Measurements from ENCODE around the gene SLC1A6.
"Not testable (repeated sequence)": the region's sequence is repeated elsewhere in the genome, so short reads cannot be mapped to it uniquely, and the experiment has no call there.

Gene SLC1A6

DNA sequence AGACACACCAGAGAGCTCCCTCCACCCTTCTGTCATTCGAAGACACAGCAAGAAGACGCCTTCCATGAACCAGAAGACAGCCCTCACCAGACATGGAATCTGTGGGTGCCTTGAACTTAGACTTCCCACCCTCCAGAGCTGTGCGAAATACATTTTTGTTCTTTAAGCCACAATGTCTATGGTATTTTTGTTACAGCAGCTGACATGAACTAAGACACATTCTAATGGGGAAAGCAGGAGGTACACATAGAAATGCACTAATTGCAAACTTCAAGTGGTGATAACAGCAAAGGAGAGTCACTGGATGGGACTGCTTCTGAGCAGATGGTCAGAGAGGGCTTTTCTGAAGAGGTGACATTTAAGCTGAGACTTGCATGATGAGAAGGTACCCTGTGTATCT lies 22.2 kb downstream of the SLC1A6 start:
- DNase-seq (ENCODE audit: low read depth) = no peak

- DNase-seq (ENCODE audit: low read depth) = no peak
These were observed 25.5 kb downstream of the SLC1A6 start for GRCh38 chr19:14954071-14954655.

DNA sequence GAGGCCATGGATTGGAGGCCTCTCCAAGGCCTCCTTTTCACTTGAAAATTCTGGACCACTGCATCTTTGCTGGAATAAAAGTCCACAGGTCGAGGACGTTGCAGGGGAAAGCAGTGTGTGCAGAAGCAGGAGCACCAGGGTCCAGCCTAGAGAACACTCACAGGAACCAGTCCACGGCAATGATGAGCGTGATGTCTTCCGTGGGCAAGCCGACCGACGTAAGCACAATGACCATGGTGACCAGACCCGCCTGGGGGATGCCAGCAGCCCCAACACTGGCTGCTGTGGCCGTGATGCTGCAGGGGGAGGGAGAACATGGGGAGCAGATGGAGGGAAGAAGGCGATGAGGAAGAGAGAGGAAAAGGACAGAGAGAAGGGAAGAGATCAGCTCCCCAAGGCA lies 26.9 kb downstream of the SLC1A6 start:
- no peak for DNase-seq (ENCODE audit: low read depth)

DNA sequence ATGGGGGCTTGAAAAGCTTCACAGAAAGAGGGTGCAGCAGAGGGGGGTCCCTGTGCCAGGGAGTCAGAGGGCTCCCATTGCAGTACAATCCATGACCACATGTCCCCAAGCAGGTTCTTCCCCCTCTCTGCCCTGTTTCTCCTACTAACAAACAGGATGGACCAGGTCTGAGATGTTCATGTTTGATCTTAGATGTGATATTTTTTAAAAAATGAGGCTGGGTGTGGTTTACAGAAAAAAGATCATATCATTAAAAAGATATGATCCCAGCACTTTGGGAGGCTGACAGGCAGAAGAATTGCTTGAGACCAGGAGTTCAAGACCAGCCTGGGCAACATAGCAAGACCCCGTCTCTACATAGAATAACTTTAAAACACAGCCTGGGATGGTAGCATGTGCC lies 29.2 kb downstream of the SLC1A6 start:
- no peak for DNase-seq (ENCODE audit: low read depth)

- no peak for DNase-seq (ENCODE audit: low read depth)
These were observed 29.8 kb downstream of the SLC1A6 start for GRCh38 chr19:14949876-14950275.

GRCh38 chr19:14949413-14949812 lies 30.3 kb downstream of the SLC1A6 start:
- not testable (repeated sequence) for DNase-seq (ENCODE audit: low read depth)

GRCh38 chr19:14944456-14944855 lies 35.2 kb downstream of the SLC1A6 start:
- no peak for DNase-seq (ENCODE audit: low read depth)

DNA sequence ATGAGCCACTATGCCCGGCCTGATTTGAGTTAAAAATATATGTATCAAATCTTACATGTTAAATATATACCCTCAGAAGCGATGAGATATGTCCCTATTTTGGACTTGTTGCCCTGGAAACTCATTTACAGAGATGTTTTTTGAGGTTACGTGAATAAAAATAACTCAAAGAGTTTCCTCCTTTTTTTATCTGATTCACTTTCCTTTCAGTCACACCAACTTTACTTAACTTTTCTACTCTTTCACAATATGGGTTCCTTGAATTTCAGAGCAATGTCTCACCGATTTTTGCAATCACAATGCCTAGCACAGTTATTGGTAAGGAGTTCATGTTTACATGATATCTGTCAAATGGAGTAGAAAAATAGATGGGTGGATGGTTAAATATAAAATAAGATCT lies 36.1 kb downstream of the SLC1A6 start:
- peak; percentile 93 for DNase-seq (ENCODE audit: low read depth)

GRCh38 chr19:14941189-14941588 lies 38.5 kb downstream of the SLC1A6 start, which contains the start of gene OR7C2:
Gene OR7C2, plus strand, starts transcription at chr19:14941489. Its CDS starts 0 bp downstream, at chr19:14941489.
- DNase-seq (ENCODE audit: low read depth) = no peak

GRCh38 chr19:14940266-14940665 lies 39.4 kb downstream of the SLC1A6 start:
- DNase-seq (ENCODE audit: low read depth) = no peak

DNA sequence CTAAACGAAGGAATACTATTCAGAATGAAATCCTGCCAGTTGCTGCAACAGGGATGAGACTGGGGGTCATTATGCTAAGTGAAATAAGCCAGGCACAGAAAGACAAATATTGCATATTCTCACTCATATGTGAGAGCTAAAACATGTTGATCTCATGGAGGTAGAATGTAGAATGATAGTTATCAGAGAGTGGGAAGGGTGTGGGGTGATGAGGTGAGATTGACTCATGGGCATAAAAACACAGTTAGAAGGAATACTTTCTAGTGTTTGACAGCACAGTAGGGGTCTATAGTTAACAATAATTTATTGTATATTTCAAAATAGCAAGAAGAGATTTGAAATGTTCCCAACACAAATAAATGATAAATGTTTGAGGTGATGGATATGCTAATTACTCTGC lies 46.2 kb downstream of the SLC1A6 start:
- DNase-seq (ENCODE audit: low read depth) = no peak

DNA sequence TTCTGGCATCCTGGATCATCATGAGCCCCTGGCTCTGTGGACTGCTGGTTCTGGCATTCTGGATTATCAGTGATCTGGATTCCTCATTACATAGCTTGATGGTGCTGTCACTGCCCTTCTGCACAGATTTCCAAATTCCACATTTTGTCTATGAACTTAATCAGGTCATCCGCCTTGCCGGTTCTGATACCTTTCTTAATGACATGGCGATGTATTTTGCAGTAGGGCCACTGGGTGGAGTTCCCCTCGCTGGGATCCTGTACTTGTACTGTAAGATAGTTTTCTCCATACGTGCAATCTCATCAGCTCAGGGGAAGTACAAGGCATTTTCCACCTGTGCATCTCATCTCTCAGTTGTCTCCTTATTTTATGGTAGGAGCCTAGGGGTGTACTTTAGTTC lies 62.8 kb downstream of the SLC1A6 start:
- DNase-seq (ENCODE audit: low read depth) = no peak

- DNase-seq (ENCODE audit: low read depth) = no peak
These were observed 64.5 kb downstream of the SLC1A6 start for GRCh38 chr19:14915116-14915515.

GRCh38 chr19:14906711-14907110 lies 73.0 kb downstream of the SLC1A6 start:
- DNase-seq (ENCODE audit: low read depth) = no peak

GRCh38 chr19:14901675-14902260 lies 77.9 kb downstream of the SLC1A6 start:
- DNase-seq (ENCODE audit: low read depth) = no peak
